Ecto neural progenitor cell (in vitro differentiated cells): ENCODE measurements around the gene BRME1.

Experiments used
- DNase-seq: peaks from one replicate; pipeline ENCODE4 v3.0.0-alpha.2; 2018; ENCODE audit warnings: low spot score

BRME1 gene

GRCh38 chr19:13887018-13887436 lies 18.9 kb downstream of the BRME1 start:
- no peak for DNase-seq

- DNase-seq = no peak
Observed at GRCh38 chr19:13885826-13886365, 20.0 kb downstream of the BRME1 start.

GRCh38 chr19:13884726-13885591 lies 21.0 kb downstream of the BRME1 start:
- no peak for DNase-seq

GRCh38 chr19:13883516-13884064 lies 22.3 kb downstream of the BRME1 start:
- DNase-seq = no peak

GRCh38 chr19:13882836-13883235 lies 23.1 kb downstream of the BRME1 start:
- DNase-seq = no peak

GRCh38 chr19:13882419-13882795 lies 23.5 kb downstream of the BRME1 start:
- no peak for DNase-seq

- DNase-seq = no peak
Observed at GRCh38 chr19:13881692-13882418, 24.1 kb downstream of the BRME1 start.

- peak; percentile 80 for DNase-seq
Observed at GRCh38 chr19:13881251-13881691, 24.6 kb downstream of the BRME1 start.

GRCh38 chr19:13880059-13881043 lies 25.6 kb downstream of the BRME1 start:
- peak; percentile 98 for DNase-seq

GRCh38 chr19:13877303-13877702 lies 28.6 kb downstream of the BRME1 start:
- DNase-seq = no peak

- no peak for DNase-seq
Observed at GRCh38 chr19:13876834-13877233, 29.1 kb downstream of the BRME1 start, which contains the start of gene NANOS3. Gene NANOS3 (plus strand): TSS chr19:13877134. CDS start chr19:13877249, 115 bp downstream.

- DNase-seq = no peak
Observed at GRCh38 chr19:13875824-13876223, 30.1 kb downstream of the BRME1 start.

GRCh38 chr19:13873834-13874515 lies 31.9 kb downstream of the BRME1 start:
- DNase-seq = no peak

- peak; percentile 89 for DNase-seq
Observed at GRCh38 chr19:13872695-13873389, 33.1 kb downstream of the BRME1 start.

- DNase-seq = no peak
Observed at GRCh38 chr19:13872339-13872694, 33.6 kb downstream of the BRME1 start.

- no peak for DNase-seq
Observed at GRCh38 chr19:13870873-13871272, 35.0 kb downstream of the BRME1 start.

- DNase-seq = no peak
Observed at GRCh38 chr19:13869281-13869680, 36.6 kb downstream of the BRME1 start.

GRCh38 chr19:13868663-13869062 lies 37.3 kb downstream of the BRME1 start:
- no peak for DNase-seq

- no peak for DNase-seq
Observed at GRCh38 chr19:13866463-13867046, 39.4 kb downstream of the BRME1 start.
